WERI-Rb-1 (cell line): ENCODE results near the gene ZPBP.

Source experiments
- DNase-seq: peaks from one replicate; pipeline ENCODE4 v3.0.0-alpha.2; 2020
- H3K27ac ChIP-seq: fragments of 250-450 bp; sonication (Bioruptor Pico); 2 replicates; pipeline ENCODE4 v1.5.1; 2020; ENCODE audit warnings: mild to moderate bottlenecking, moderate library complexity
- H3K27me3 ChIP-seq: fragments of 250-450 bp; sonication (Bioruptor Pico); 2 replicates; pipeline ENCODE4 v1.5.1; 2021; ENCODE audit warnings: mild to moderate bottlenecking, low read depth, moderate library complexity; ENCODE audit not compliant: insufficient read depth, severe bottlenecking
- H3K36me3 ChIP-seq: fragments of 250-450 bp; sonication (Bioruptor Pico); 2 replicates; pipeline ENCODE4 v1.5.1; 2020; ENCODE audit warnings: mild to moderate bottlenecking, moderate library complexity
- H3K4me3 ChIP-seq: 2 replicates; pipeline ENCODE4 v1.5.1; 2011; ENCODE audit warnings: low read depth, mild to moderate bottlenecking, control low read depth, low read length
- H3K9me3 ChIP-seq: fragments of 250-450 bp; sonication (Bioruptor Pico); 2 replicates; pipeline ENCODE4 v1.5.1; 2021; ENCODE audit warnings: mild to moderate bottlenecking, moderate library complexity; ENCODE audit not compliant: severe bottlenecking
- TF ChIP-seq, protein P1 (sequence below): IDR thresholded peaks from 2 replicates; pipeline ENCODE4 v1.5.1; 2011; ENCODE audit warnings: low read depth, mild to moderate bottlenecking, control low read depth, inconsistent platforms, low read length

ZPBP gene

DNA sequence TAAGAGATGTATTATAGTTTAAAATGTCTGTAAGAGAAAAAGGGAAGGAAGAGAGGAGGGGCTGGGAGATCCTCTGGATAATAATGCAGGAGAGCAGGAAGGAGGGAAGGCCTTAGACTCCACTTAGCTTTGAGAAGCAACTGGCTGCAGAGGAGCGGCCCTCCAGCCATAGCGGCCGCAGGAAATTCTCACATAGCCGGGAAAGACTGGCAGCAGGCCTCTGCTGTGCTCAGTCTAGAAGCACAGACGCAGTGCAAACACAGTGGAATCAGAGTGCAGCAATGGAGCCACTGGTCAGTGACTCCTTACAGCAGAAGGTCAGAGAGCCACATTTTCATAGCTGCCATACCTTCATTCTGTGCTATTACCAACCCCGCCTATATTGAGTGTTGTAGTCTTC, 166.3 kb downstream of the ZPBP start:
- no peak for DNase-seq
- Histone ChIP-seq H3K36me3 (no peaks in the 10 kb centered on the region), H3K4me3 (no peak overlapping the region), H3K27me3 (no peaks in the 10 kb centered on the region), H3K27ac (no peak overlapping the region), H3K9me3 (peaks cover 2% of the 10 kb centered on the region)
- TF ChIP-seq, protein P1, sequence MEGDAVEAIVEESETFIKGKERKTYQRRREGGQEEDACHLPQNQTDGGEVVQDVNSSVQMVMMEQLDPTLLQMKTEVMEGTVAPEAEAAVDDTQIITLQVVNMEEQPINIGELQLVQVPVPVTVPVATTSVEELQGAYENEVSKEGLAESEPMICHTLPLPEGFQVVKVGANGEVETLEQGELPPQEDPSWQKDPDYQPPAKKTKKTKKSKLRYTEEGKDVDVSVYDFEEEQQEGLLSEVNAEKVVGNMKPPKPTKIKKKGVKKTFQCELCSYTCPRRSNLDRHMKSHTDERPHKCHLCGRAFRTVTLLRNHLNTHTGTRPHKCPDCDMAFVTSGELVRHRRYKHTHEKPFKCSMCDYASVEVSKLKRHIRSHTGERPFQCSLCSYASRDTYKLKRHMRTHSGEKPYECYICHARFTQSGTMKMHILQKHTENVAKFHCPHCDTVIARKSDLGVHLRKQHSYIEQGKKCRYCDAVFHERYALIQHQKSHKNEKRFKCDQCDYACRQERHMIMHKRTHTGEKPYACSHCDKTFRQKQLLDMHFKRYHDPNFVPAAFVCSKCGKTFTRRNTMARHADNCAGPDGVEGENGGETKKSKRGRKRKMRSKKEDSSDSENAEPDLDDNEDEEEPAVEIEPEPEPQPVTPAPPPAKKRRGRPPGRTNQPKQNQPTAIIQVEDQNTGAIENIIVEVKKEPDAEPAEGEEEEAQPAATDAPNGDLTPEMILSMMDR = no peak

DNA sequence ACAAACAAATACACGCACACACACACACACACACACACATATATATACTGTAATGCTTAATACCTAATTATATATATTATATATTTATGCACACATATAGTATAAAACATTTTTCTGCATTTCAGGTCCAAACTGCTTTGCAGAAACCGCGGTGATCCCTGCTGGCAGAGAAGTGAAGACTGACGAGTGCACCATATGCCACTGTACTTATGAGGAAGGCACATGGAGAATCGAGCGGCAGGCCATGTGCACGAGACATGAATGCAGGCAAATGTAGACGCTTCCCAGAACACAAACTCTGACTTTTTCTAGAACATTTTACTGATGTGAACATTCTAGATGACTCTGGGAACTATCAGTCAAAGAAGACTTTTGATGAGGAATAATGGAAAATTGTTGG, 181.1 kb downstream of the ZPBP start:
- Histone ChIP-seq H3K27me3 (no peaks in the 10 kb centered on the region), H3K4me3 (no peak overlapping the region), H3K9me3 (no peaks in the 10 kb centered on the region), H3K36me3 (no peaks in the 10 kb centered on the region), H3K27ac (no peak overlapping the region)
- TF ChIP-seq, protein P1 = no peak
- DNase-seq = no peak

DNA sequence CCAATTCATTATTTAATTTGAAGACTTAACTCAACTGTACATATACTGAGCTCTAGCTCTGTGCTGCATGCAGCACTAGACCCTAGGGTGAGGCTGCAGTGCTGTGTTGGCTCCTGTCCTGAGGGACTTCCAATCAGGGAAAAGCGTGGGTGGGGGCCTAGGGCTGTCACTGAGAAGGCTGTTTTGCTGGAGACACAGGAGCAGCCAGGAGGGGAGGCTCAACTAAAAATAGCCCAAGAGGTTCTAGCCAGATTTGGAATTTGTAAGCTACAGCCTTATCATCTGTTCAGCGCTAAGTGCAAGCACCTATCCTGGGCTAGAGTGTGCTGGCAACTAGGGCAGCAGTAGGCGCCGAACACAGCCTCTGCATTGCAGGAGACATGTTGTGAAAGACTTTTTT, 198.5 kb downstream of the ZPBP start:
- Histone ChIP-seq H3K9me3 (no peaks in the 10 kb centered on the region), H3K27me3 (no peaks in the 10 kb centered on the region), H3K27ac (no peak overlapping the region), H3K4me3 (no peak overlapping the region), H3K36me3 (no peaks in the 10 kb centered on the region)
- no peak for DNase-seq
- TF ChIP-seq, protein P1 = no peak

GRCh38 chr7:49893131-49893530, 199.9 kb downstream of the ZPBP start:
- Histone ChIP-seq H3K27ac (no peak overlapping the region), H3K36me3 (no peaks in the 10 kb centered on the region), H3K27me3 (no peaks in the 10 kb centered on the region), H3K9me3 (no peaks in the 10 kb centered on the region), H3K4me3 (no peak overlapping the region)
- no peak for DNase-seq
- TF ChIP-seq, protein P1 = no peak

DNA sequence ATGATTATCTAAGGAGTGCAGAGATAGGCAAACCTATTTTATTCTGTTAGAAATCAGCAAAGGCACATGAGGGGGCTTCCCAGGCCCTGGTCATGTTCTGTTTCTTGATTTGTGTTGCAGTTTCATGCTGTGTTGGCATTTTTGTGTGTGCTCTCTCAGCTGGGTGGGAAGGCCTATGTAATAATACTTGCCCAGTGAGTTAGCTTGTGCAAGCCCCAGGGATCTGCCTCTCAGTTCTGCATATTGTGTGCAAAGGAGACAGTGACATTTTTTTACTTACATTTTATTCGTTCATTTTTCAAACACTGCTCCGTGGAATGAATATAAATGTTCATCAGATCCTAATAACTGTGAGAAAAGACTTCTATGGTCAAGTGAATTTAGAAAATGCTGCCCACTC, 200.6 kb downstream of the ZPBP start:
- Histone ChIP-seq H3K27me3 (no peaks in the 10 kb centered on the region), H3K27ac (no peak overlapping the region), H3K9me3 (no peaks in the 10 kb centered on the region), H3K36me3 (no peaks in the 10 kb centered on the region), H3K4me3 (no peak overlapping the region)
- TF ChIP-seq, protein P1 = no peak
- no peak for DNase-seq
